Parietal lobe (tissue), 2 donors: Measurements from ENCODE around the gene RGPD6. TPM values are rescaled to one million over a fixed set of nuclear protein-coding genes. Genes with fewer than 3 reads are reported as not detected.

Experiments
- small RNA-seq: library from RNA; depleted of rRNA; stranded (forward); fragments of <200 nt; gene quantifications from one replicate; pipeline ENCODE3, GENCODE V24; 2014; ENCODE audit warnings: low replicate concordance
- total RNA-seq: library from RNA; depleted of rRNA; stranded (reverse); fragments of >200 nt; gene quantifications from one replicate; pipeline ENCODE4 v1.2.3, GENCODE V29; 2014

The RGPD6 gene
- total RNA-seq: 158 TPM

GRCh38 chr2:110576763-110577416, at the start of gene RGPD6:
Gene RGPD6, minus strand, starts transcription at chr2:110577222. Its CDS starts 198 bp downstream, at chr2:110577024.

GRCh38 chr2:110472171-110473058, 104.6 kb downstream of the RGPD6 start, which contains the start of gene LIMS4:
Gene LIMS4, minus strand, starts transcription at chr2:110472816. Its CDS starts 38 bp downstream, at chr2:110472778.

Small RNA genes within 50 kb of the gene (small RNA-seq; reads per million reads assigned to genes)
- not detected for gene AC108938.1

Other genes with a start within 250 kb of the RGPD6 start
- 0.94 TPM for gene LIMS4, start 104.4 kb downstream of the RGPD6 start, total RNA-seq
- 16.6 TPM for gene BUB1, start 100.8 kb upstream of the RGPD6 start, total RNA-seq
- not detected for gene ACOXL, start 155.4 kb upstream of the RGPD6 start, total RNA-seq